Dermis blood vessel endothelial cell (primary cell): ENCODE measurements around the gene B4GALNT4. TPM values are rescaled to one million over a fixed set of nuclear protein-coding genes. Genes with fewer than 3 reads are reported as not detected.
"Not testable (repeated sequence)": the region's sequence is repeated elsewhere in the genome, so short reads cannot be mapped to it uniquely, and the experiment has no call there.

Source experiments
- DNase-seq: peaks from one replicate; pipeline ENCODE4 v3.0.0; 2010
- total RNA-seq: library from RNA; depleted of rRNA; stranded (reverse); fragments of >200 nt; gene quantifications from 2 replicates; pipeline ENCODE4 v1.2.3, GENCODE V29; 2014

The B4GALNT4 gene
- total RNA-seq, 1 donor from 2014 or later, result 5.6 TPM

DNA sequence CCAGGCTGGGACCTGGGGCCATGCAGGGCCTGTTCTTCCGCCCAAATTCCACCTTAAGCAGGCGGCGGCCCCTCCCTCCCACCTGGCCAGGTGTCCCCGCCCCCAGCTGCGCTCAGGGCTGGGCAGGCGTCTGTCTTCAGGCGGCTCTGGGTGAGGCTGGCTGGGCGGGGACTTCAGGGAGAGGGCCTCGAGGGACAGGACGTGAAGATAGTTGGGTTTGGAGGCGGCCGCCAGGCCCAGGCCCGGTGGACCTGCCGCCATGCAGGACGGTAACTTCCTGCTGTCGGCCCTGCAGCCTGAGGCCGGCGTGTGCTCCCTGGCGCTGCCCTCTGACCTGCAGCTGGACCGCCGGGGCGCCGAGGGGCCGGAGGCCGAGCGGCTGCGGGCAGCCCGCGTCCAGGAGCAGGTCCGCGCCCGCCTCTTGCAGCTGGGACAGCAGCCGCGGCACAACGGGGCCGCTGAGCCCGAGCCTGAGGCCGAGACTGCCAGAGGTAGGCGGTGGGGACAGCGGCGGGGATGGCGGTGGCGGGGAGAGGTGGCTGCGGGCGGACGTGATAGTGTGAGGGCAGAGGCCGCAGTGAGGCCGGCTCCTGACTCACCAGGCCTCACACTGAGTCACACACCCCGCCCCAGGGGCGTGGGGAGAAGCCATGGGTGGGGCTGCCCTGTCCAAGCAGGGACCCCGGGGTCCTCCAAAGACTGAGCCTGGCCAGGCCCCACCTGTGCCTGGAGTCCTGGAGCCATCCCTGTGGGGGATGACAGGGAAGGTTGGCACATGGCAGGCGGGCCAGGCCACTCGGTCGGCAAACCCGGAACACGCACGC, 24.9 kb downstream of the B4GALNT4 start, which contains the start of gene PKP3:
TSS of gene PKP3 (plus strand) at position 176 of the 824 bp plus-strand sequence. CDS start at position 260, 84 bp downstream.
- DNase-seq, result peak; percentile 51

GRCh38 chr11:394858-395655, 25.8 kb downstream of the B4GALNT4 start:
- DNase-seq, result no peak

- DNase-seq, result no peak
Measured at GRCh38 chr11:395866-396265, 26.6 kb downstream of the B4GALNT4 start.

- DNase-seq, result peak; percentile 68
Measured at GRCh38 chr11:396511-396947, 27.2 kb downstream of the B4GALNT4 start.

GRCh38 chr11:396948-397548, 27.7 kb downstream of the B4GALNT4 start:
- peak; percentile 83 for DNase-seq

GRCh38 chr11:398826-399225, 29.5 kb downstream of the B4GALNT4 start:
- no peak for DNase-seq

GRCh38 chr11:399731-400211, 30.5 kb downstream of the B4GALNT4 start:
- DNase-seq, result no peak

DNA sequence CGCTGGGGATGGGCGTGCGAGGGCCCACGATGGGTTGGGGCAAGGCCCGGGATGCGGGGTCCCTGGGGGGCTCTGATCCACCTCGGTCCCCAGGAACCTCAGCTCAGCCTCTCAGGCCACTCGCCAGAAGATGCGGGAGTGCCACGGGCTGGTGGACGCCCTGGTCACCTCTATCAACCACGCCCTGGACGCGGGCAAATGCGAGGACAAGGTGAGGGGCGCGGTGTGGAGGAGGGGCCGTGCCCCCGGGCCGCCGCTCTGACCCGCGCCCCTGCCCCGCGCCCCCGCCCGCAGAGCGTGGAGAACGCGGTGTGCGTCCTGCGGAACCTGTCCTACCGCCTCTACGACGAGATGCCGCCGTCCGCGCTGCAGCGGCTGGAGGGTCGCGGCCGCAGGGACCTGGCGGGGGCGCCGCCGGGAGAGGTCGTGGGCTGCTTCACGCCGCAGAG, 31.0 kb downstream of the B4GALNT4 start:
- DNase-seq, result no peak

DNA sequence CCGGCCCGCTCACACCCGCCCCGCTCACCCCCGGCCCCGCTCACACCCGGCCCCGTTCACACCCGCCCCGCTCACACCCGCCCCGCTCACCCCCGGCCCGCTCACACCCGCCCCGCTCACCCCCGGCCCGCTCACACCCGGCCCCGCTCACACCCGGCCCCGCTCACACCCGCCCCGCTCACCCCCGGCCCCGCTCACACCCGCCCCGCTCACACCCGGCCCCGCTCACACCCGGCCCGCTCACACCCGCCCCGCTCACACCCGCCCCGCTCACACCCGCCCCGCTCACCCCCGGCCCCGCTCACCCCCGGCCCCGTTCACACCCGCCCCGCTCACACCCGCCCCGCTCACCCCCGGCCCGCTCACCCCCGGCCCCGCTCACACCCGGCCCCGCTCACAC, 31.9 kb downstream of the B4GALNT4 start:
- not testable (repeated sequence) for DNase-seq

DNA sequence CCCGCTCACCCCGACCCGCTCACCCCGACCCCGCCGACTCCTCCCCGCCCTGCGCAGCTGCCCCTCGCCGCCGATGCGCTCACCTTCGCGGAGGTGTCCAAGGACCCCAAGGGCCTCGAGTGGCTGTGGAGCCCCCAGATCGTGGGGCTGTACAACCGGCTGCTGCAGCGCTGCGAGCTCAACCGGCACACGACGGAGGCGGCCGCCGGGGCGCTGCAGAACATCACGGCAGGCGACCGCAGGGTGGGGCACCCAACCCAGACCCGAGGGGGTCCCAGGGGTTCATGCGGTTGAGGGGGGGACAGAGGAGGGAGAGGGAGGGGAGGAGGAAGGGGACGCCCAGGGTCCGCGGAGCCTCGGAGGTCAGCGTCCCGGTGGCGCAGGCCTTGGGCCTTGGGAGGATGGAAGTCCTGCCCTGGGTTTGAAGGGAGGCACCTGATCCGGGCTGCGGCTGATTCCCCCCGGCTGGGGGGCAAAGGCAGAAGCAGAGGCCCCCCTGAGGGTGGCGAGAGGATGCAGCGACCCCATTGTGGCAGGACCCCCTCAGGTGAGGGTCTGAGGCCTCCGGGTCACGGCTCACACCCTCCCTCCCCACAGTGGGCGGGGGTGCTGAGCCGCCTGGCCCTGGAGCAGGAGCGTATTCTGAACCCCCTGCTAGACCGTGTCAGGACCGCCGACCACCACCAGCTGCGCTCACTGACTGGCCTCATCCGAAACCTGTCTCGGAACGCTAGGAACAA, 33.9 kb downstream of the B4GALNT4 start:
- no peak for DNase-seq

GRCh38 chr11:403761-404431, 34.6 kb downstream of the B4GALNT4 start:
- no peak for DNase-seq

GRCh38 chr11:404551-405264, 35.4 kb downstream of the B4GALNT4 start:
- no peak for DNase-seq

DNA sequence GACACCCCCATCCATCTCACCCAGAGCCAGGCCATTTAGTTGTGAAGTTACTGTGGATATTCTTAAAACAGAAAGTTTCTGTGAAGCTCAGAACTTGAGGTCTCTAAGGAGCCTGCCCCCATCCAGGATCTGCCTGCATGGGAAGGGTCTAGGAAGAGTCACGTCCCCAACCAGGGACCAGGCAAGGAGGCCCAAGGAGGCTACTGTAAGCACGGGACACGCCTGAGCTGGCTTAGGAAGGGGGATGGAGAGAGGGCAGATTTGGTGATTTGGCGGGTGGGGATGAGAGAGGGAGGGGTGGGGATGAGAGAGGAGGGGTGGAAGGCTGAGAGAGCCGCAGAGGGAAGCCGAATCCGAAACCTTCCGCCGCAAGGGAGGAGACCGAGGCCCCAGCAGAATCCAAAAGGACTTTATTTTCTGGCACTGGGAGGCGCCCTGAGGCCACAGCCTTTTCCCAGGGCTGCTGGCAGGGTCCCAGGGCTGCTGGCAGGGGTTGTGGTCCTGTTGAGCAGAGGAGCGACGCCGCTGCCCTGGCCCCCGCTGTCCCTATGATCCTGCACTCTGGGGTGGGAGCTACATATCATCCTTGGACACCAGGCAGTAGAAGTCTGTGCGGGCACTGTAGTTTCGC, 36.1 kb downstream of the B4GALNT4 start:
- DNase-seq, result peak; percentile 21

DNA sequence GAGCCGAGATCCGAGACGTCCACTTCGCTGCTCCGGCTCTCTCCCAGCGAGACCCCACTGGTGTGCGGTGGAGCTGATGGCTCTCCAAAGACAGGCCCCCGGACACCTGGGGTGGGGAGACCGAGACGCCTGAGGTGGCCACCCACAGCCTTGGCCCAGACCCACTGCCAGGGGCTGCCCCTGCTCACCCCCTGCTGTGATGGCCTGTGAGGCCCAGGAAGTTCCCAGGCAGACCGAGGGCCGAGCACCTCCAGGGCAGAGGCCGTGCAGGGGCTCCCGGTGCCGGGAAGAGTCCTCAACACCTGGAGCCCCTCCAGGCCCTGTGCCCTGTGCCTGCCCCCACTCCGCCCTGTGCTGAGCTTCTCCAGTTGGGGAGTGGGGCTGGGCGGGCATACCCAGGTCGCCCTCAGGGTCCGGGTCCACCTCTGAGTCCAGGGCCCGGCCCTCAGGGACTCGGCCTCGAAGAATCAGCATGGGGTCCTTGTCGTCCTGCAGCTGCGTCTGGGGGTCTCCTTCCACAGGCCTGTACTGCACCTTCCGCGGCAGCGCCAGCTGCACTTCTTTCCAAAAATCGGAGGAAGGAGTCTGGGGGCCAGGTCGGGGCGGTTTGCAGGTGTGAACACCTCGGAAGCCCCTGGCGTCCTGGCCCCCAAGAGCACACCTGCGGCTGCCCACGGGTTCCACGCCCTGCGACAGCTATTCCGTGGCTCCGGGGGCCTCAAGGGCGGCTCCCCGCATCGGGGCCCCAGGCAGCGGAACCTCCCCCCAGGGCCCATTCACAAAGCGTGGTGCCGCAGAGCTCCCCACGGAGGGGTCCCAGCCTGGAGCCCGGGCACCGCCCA, 36.9 kb downstream of the B4GALNT4 start:
- DNase-seq, result no peak

DNA sequence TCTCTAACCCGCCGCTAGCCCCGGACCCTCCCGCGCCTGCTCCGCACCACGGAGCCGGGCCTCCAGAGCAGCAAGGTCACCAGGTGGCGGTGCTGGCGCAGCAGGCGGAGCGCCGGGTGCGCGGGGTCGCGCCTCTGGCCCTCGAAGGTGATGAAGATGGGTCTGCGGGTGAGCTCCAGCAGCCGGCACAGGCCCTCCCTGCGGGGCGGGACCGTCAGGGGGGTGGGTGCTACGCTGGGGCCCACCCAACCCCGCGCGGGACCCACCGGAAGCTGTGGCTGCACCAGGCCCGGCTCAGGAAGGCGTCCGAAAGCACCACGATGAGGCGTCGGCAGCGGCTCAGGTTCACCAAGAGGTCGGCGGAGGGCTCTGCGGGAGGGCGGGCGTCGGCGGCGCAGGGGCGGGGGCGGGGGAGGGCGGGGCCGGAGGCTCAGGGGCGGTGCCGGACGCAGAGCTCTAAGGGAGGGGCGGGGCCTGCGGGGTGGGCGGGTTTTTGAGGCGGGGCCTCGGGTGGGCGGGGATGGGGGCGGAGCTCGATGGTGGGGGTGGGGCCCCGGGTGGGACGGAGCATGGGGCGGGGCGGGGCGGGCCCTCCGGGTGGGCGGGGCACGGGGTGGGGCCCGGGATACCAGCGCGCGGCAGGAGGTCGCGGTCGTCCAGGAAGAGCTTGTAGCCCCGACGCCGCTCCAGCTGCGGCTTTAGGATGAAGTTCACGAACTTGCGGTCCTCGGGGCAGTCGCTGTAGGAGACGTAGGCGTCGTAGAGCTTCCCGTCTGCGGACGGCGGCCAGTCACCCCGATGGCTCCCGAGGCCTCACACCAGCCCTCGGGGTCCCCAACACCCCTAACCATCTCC, 37.7 kb downstream of the B4GALNT4 start:
- peak; percentile 75 for DNase-seq

GRCh38 chr11:407651-408123, 38.4 kb downstream of the B4GALNT4 start:
- no peak for DNase-seq

- DNase-seq, result no peak
Measured at GRCh38 chr11:408154-409007, 39.1 kb downstream of the B4GALNT4 start.
